GM21576 (cell line): ENCODE measurements around the gene CZIB.
"Not testable (repeated sequence)": the region's sequence is repeated elsewhere in the genome, so short reads cannot be mapped to it uniquely, and the experiment has no call there.

Experiments used
- ATAC-seq: cut with Tn5 transposase; IDR thresholded peaks from one replicate; pipeline ENCODE4 v1.9.1; 2021; ENCODE audit warnings: mild to moderate bottlenecking, moderate library complexity; ENCODE audit not compliant: unreplicated experiment

CZIB gene

GRCh38 chr1:53190210-53190611, 30.2 kb downstream of the CZIB start:
- no peak for ATAC-seq

GRCh38 chr1:53189061-53189460, 31.4 kb downstream of the CZIB start:
- no peak for ATAC-seq

GRCh38 chr1:53188099-53188498, 32.3 kb downstream of the CZIB start:
- no peak for ATAC-seq

DNA sequence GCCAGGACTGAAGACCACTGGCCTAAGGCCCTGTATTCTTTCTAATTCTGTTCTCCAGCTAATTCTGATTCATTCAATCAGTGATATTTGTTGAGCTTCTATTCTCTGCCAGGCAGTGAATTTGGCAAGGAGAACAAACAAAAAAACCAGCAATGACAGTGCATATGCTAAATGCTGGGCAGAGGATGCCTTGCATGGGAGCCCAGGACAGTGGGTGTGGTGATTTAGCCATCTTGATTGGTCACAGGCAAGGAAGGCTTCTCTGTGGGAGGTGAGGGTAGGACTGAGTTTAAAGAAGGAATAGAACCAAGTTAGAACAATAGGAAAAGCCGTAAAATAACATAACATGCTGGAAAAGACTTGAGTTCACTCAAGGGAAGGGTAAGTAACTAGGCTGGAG, 33.0 kb downstream of the CZIB start:
- no peak for ATAC-seq

- ATAC-seq, result no peak
Observed at GRCh38 chr1:53186533-53186932, 33.9 kb downstream of the CZIB start.

DNA sequence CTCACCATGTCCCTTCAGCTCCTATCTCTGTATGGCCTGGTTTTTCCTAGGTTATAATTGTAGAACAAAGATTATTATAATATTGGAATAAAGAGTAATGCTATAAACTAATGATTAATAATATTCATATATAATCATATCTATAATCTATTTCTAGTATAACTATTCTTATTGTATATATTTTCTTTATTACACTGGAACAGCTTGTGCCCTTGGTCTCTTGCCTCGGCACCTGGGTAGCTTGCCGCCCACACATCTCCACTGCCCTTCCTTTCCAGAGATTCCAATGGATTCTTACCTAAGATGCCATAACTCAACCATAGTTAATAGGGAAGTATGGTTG, 34.5 kb downstream of the CZIB start:
- not testable (repeated sequence) for ATAC-seq

DNA sequence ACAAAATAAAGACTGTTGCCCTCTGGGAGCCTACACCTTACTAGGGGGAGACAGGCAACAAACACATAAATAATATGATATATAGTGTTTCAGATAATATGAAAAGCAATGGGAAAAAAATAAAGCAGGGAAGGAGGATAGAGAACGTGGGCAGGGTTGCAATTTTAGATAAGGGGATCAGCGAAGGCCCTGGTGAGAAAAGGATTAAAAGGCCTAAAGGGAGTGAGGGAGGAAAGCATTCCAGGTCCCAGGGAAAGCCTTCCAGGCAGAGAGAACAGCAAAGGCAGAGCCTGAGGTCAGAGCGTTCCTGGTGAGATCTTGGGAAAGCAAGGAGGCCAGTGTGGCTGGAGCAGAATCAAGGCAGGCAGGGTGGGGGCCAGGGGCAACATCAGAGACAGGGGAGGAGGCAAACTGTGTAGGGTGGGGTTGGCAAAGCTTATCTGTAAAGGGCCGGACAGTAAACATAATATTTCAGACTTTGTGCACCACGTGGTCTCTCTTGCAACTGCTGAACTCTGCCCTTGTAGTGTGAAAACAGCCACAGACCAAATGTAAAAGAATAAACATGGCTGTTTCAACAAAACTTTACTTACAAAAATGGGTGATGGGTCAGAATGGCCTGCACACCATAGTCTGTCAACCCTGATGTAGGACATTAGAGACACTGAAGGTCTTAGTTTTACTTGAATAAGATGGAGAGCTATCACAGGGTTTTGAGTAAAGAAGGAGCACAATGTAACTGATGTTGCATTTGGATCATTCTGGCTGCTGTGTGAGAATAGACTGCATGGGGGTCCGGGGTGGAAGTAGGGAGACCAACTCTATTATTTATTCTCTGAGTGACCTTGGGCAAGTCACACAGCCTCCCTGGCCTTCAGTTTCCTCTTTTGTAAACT, 37.1 kb downstream of the CZIB start:
- no peak for ATAC-seq

GRCh38 chr1:53182716-53183094, 37.7 kb downstream of the CZIB start:
- no peak for ATAC-seq

DNA sequence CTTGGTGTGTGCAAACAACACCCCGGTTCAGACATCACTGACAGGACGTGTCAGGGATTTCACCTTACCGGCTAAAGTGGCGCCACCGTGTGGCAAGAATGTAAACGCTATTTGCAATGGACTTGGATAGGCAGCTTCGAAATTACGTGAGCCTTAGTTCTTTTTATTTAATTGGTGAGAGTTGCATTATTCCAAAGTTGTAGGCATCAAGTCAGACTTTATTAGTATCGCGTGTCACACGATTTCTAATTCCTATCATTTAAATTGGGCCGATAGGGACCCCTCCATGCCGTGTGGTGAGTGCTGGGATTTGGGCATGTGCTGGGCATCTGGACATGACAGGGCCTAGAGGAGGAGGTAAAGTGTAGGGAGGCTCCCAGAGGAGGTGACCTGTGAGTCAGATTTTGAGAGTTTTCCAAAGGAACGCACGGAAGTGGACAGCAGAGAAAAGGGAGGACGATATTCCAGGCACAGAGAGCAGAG, 38.3 kb downstream of the CZIB start:
- ATAC-seq, result no peak

GRCh38 chr1:53180951-53181350, 39.5 kb downstream of the CZIB start:
- ATAC-seq, result no peak

DNA sequence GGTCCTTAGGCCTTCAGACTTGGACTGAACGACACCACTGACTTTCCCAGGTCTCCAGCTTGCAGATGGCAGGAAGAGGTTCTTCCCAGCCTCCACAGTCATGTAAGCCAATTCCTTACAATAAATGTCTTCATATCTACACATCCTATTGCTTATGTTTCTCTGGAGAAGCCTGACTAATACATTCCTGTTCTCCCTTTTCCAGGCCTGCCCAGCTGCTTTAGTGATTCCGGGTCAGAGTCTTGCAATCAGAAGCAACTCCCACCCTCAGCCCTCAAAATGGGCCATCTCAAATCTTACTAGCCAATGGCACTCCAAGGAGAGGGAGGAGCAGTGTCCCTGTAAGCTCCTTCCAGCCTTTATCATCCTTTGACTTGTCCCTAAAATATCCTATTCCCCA, 40.2 kb downstream of the CZIB start:
- ATAC-seq, result no peak

- no peak for ATAC-seq
Observed at GRCh38 chr1:53176452-53177208, 43.8 kb downstream of the CZIB start.

DNA sequence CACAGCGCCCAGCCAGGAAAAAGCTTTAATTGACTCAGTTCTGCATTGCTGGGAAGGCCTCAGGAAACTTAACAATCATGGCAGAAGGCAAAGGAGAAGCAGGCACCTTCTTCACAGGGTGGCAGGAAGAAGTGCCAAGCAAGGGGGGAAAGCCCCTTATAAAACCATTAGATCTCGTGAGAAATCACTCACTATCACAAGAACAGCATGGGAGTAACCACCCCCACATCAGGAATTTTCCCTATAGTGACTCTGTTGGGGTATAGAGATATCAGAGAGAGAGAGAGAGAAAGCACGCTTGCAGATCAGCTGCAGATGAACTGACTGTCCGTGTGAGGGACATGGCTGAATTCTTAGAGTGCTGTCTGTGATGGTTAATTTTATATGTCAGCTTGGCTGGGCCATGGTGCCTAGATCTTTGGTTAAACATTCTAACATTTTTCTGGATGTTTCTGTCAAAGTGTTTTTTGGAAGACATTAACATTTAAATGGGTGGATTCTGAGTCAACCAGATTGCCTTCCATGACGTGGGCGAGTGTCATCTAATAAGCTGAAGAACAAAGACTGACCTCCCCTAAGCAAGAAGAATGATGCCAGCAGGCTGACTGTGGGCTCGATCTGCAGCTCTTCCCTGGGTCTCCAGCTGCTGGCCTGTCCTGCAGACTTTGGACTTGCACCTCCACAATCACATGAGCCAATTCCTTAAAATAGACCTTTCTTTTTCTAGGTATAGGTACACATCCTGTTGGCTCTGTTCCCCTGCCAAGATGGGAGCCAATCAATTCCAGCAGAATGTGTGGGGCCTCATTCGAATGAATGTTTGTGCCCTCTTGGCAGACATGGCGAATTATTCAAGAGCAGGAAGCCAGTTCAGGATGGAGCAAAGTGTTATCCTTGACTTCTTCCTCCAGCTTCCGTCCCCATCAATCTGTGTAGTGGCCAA, 45.2 kb downstream of the CZIB start:
- no peak for ATAC-seq

- ATAC-seq, result peak; percentile 58
Observed at GRCh38 chr1:53172426-53173128, 47.9 kb downstream of the CZIB start.

DNA sequence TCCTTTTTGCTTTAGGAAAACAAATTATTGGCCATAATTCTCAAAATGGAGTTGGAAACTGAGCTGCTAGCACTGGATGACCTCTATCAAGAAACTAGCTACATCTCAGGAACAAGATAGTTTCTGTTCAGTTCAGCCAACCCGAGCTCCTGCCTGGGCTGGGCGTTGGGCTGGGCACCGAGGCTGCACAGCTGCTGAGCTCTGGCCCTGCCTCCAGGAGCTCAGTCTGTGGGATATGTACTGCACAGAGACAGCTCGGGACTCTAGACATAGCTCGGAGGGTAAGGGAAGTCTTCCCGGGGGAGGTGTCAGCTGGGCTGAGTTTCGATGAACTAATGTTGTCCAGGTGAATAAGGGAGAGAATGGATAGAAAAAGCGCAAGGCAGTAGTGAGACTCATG, 53.5 kb downstream of the CZIB start:
- ATAC-seq, result no peak

GRCh38 chr1:53166366-53166765, 54.1 kb downstream of the CZIB start:
- ATAC-seq, result no peak

DNA sequence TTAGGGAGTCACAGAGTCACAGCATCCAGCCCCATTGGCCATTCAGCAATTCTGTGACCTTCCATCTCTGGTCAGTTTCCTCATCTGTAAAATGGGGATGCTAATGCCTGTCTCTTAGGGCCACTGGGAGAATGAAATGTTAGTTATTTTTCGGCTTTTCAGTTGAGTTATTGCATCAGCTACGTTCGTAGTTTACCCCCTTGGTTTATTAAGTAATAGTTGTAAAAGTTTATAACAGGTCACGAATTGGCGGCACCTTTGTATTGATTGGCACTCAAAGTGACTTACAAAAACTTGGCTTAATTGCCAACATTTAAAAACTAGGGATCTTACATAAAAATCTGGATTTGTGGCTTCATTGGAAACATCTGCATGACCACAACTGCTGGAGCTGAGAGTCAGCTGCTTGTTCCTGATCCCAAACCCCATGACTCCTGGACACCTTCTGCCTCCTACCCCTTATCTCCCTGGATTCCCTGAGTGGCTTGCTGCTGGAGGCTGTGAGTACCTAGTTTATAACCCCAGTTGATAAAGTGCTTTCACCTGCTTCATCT, 54.9 kb downstream of the CZIB start:
- no peak for ATAC-seq
